Vagina (tissue), 2 donors: ENCODE results near the gene PAX7. TPM values are rescaled to one million over a fixed set of nuclear protein-coding genes. Genes with fewer than 3 reads are reported as not detected.

Source experiments
- DNase-seq, 2 donors: peaks; one replicate each; pipeline ENCODE4 v3.0.0-alpha.2; 2017; ENCODE audit errors: extremely low spot score in 2 of 2
- H3K27ac ChIP-seq: fragments of 200-600 bp; sonication (generic); one replicate; pipeline ENCODE4 v1.5.1; 2019
- H3K27me3 ChIP-seq: fragments of 200-600 bp; sonication (generic); one replicate; pipeline ENCODE4 v1.5.1; 2019
- H3K36me3 ChIP-seq, 2 donors: fragments of 200-600 bp; sonication (generic); one replicate each; pipeline ENCODE4 v1.5.1; 2017 to 2019
- H3K4me1 ChIP-seq: fragments of 200-600 bp; sonication (generic); one replicate; pipeline ENCODE4 v1.5.1; 2019
- H3K4me3 ChIP-seq, 2 donors: fragments of 200-600 bp; sonication (generic); 1 replicate in 1 of 2; 2 replicates in 1 of 2; pipeline ENCODE4 v1.5.1; 2016 to 2019
- H3K9me3 ChIP-seq: fragments of 200-600 bp; sonication (generic); one replicate; pipeline ENCODE4 v1.5.1; 2019
- CTCF ChIP-seq, 3 experiments: fragments of 450-650 bp in 2 of 3; fragments of 200-600 bp in 1 of 3; sonication (generic) in 1 of 3; IDR thresholded peaks; one replicate each; pipeline ENCODE4 v1.5.1; 2017 to 2019; ENCODE audit warnings: antibody characterized with exemption in 3 of 3, mild to moderate bottlenecking in 2 of 3, moderate library complexity in 2 of 3
- POLR2A ChIP-seq, 2 donors: fragments of 450-650 bp; IDR thresholded peaks; one replicate each; pipeline ENCODE4 v1.6.1; 2017; ENCODE audit warnings: antibody characterized with exemption in 2 of 2, mild to moderate bottlenecking in 2 of 2, moderate library complexity in 2 of 2
- POLR2AphosphoS5 ChIP-seq, 2 donors: sonication (generic); formaldehyde crosslinking; IDR thresholded peaks; one replicate each; pipeline ENCODE4 v1.9.0; 2017; ENCODE audit warnings: antibody characterized with exemption in 2 of 2, mild to moderate bottlenecking in 2 of 2, low read depth in 1 of 2; ENCODE audit not compliant: insufficient read depth in 1 of 2
- intact Hi-C: fragments of 100-400 bp; cut with DNase I; formaldehyde crosslinking; loops from one replicate; pipeline ENCODE4 v1.15.1; 2023
- total RNA-seq: library from RNA; depleted of rRNA; stranded (reverse); fragments of >200 nt; gene quantifications from one replicate; pipeline ENCODE4 v1.2.3, GENCODE V29; 2016

The PAX7 gene
- total RNA-seq, 1 donor from 2014 or later: not detected

DNA sequence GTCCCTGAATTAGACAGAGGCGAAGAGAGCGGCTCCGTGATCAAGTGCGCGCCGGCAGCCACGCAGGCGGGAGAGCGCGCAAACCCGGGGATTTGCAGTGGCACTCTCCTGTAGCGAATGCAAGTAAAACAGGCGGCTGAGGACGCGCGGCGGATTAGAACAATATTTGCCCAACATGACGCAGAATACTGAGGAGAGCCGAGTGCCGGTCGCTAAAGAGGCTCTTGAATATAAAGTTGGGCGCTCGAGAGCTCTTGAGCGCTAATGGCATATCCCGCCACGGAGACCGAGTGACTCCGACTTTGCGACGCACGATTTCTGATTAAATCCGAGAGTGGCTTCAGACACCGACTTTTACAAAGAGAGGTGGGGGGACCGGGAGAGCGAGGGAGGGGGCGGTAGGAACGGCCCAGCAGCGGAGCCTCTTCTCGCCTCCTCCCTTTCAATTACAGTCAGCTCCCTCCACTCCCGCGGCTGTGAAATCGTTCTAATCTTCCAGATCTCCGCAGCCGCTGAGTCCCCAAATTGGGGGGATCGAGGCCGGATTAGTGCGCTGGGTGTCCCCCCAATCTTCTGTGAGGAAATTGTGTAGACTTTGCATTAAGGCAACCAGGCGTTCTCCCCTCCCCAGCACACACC is 2.3 kb downstream of the PAX7 start:
- no peaks in the 10 kb centered on the region for H3K36me3 ChIP-seq
- intact Hi-C loops: no loop called here
- peaks cover 48% of the 10 kb centered on the region for H3K27me3 ChIP-seq
- H3K4me3 ChIP-seq: no peak overlapping the region
- no peak for DNase-seq
- H3K27ac ChIP-seq: no peak overlapping the region
- TF ChIP-seq CTCF (IDR thresholded peaks at IDR 0.05) (no peak), POLR2AphosphoS5 (IDR thresholded peaks at IDR 0.05; ENCODE audit: insufficient read depth in 1 of 2, low read depth in 1 of 2) (no peak), POLR2A (IDR thresholded peaks at IDR 0.05) (no peak)
- peaks cover 18% of the 10 kb centered on the region for H3K4me1 ChIP-seq
- H3K9me3 ChIP-seq: no peaks in the 10 kb centered on the region

- Histone ChIP-seq H3K9me3 (no peaks in the 10 kb centered on the region), H3K27ac (no peak overlapping the region), H3K36me3 (no peaks in the 10 kb centered on the region), H3K27me3 (peaks cover 48% of the 10 kb centered on the region), H3K4me1 (peaks cover 18% of the 10 kb centered on the region), H3K4me3 (no peak overlapping the region)
- intact Hi-C loops: no loop called here
- TF ChIP-seq CTCF (IDR thresholded peaks at IDR 0.05) (no peak), POLR2AphosphoS5 (IDR thresholded peaks at IDR 0.05; ENCODE audit: insufficient read depth in 1 of 2, low read depth in 1 of 2) (peak in 1 of 2 donors; percentile 19)
- DNase-seq: no peak
Observed at GRCh38 chr1:18633422-18634155, 2.9 kb downstream of the PAX7 start.

DNA sequence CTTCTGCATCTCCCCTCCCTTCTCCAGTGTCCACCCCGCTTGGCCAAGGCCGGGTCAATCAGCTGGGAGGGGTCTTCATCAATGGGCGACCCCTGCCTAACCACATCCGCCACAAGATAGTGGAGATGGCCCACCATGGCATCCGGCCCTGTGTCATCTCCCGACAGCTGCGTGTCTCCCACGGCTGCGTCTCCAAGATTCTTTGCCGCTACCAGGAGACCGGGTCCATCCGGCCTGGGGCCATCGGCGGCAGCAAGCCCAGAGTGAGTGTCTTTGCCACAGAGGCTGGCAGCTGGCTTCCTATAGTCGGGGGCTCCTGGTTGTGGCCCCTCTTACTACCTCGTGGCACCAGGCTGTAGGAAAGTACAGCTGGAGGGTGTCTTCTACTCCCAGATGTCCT is 3.6 kb downstream of the PAX7 start:
- Histone ChIP-seq H3K27me3 (peaks cover 46% of the 10 kb centered on the region), H3K9me3 (no peaks in the 10 kb centered on the region), H3K36me3 (no peaks in the 10 kb centered on the region), H3K4me1 (peaks cover 18% of the 10 kb centered on the region), H3K4me3 (no peak overlapping the region), H3K27ac (no peak overlapping the region)
- intact Hi-C loops: no loop called here
- no peak for TF ChIP-seq CTCF (IDR thresholded peaks at IDR 0.05)
- DNase-seq: no peak

- TF ChIP-seq CTCF (IDR thresholded peaks at IDR 0.05): no peak
- TF ChIP-seq POLR2A (IDR thresholded peaks at IDR 0.05): no peak
- TF ChIP-seq POLR2AphosphoS5 (IDR thresholded peaks at IDR 0.05; ENCODE audit: insufficient read depth in 1 of 2, low read depth in 1 of 2): no peak
- intact Hi-C loops: no loop called here
- peaks cover 37% of the 10 kb centered on the region for H3K27me3 ChIP-seq
- no peak overlapping the region for H3K27ac ChIP-seq
- no peak for DNase-seq
- H3K36me3 ChIP-seq: no peaks in the 10 kb centered on the region
- no peak overlapping the region for H3K4me3 ChIP-seq
- H3K4me1 ChIP-seq: peaks cover 18% of the 10 kb centered on the region
- no peaks in the 10 kb centered on the region for H3K9me3 ChIP-seq
Observed at GRCh38 chr1:18635070-18635577, 4.5 kb downstream of the PAX7 start.
